K562 (cell line): ENCODE results near the gene RALB. TPM values are rescaled to one million over a fixed set of nuclear protein-coding genes. Genes with fewer than 3 reads are reported as not detected.

Source experiments
- BHLHE40 ChIP-seq: IDR thresholded peaks from 2 replicates; pipeline ENCODE4 v1.6.1; 2011; ENCODE audit warnings: low read length, improper control_type of control experiment
- C11orf30 ChIP-seq: fragments of 450-650 bp; IDR thresholded peaks from 2 replicates; pipeline ENCODE4 v1.6.1; 2016; ENCODE audit warnings: low read depth, mild to moderate bottlenecking
- ETS1 ChIP-seq: conservative IDR thresholded peaks from 2 replicates; pipeline ENCODE4 v1.6.1; 2011; ENCODE audit warnings: low read depth, mild to moderate bottlenecking, low read length; ENCODE audit not compliant: control insufficient read depth
- GABPA ChIP-seq: fragments of 200-800 bp; sonication (Bioruptor generic); conservative IDR thresholded peaks from 2 replicates; pipeline ENCODE4 v1.6.1; 2016; ENCODE audit warnings: low read depth, missing genetic modification characterization, missing compliant biosample characterization
- HINFP ChIP-seq: fragments of 450-650 bp; conservative IDR thresholded peaks from 2 replicates; pipeline ENCODE4 v1.6.1; 2016; ENCODE audit warnings: missing genetic modification characterization, low read depth, mild to moderate bottlenecking, control low read depth, missing compliant biosample characterization
- KLF16 ChIP-seq: IDR thresholded peaks from 2 replicates; pipeline ENCODE4 v1.6.1; 2016; ENCODE audit warnings: antibody characterized with exemption
- KLF6 ChIP-seq: fragments of 250-450 bp; sonication (Bioruptor Pico); IDR thresholded peaks from 2 replicates; pipeline ENCODE4 v1.4.0; 2020; ENCODE audit warnings: mild to moderate bottlenecking, moderate library complexity, borderline replicate concordance
- MITF ChIP-seq: IDR thresholded peaks from 2 replicates; pipeline ENCODE4 v1.6.1; 2014; ENCODE audit warnings: antibody characterized with exemption
- MTF1 ChIP-seq: fragments of 250-450 bp; sonication (Bioruptor Pico); IDR thresholded peaks from 2 replicates; pipeline ENCODE4 v1.9.0; 2021; ENCODE audit warnings: moderate library complexity, mild to moderate bottlenecking, inconsistent platforms, borderline replicate concordance
- POLR2AphosphoS5 ChIP-seq: IDR thresholded peaks from 2 replicates; pipeline ENCODE4 v1.6.1; 2011; ENCODE audit warnings: mild to moderate bottlenecking, low read depth, low read length, moderate library complexity; ENCODE audit not compliant: control insufficient read depth, insufficient read depth
- POLR3G ChIP-seq: IDR thresholded peaks from 2 replicates; pipeline ENCODE4 v1.6.1; 2011; ENCODE audit not compliant: insufficient read length, insufficient replicate concordance; ENCODE audit errors: extremely low read depth
- RAD51 ChIP-seq: fragments of 450-650 bp; IDR thresholded peaks from 2 replicates; pipeline ENCODE4 v1.7.1; 2016; ENCODE audit warnings: low read depth, mild to moderate bottlenecking, borderline replicate concordance
- SMAD3 ChIP-seq: fragments of 450-650 bp; formaldehyde crosslinking; conservative IDR thresholded peaks from 2 replicates; pipeline ENCODE4 v1.4.0; 2020; ENCODE audit warnings: mild to moderate bottlenecking
- SPI1 ChIP-seq: IDR thresholded peaks from 2 replicates; pipeline ENCODE4 v1.6.1; 2011; ENCODE audit warnings: low read depth, low read length, control low read depth, borderline replicate concordance
- TAF7 ChIP-seq: fragments of 450-650 bp; IDR thresholded peaks from 2 replicates; pipeline ENCODE4 v1.6.1; 2016; ENCODE audit warnings: missing genetic modification characterization, missing compliant biosample characterization
- TOE1 ChIP-seq, 2 experiments: fragments of 450-650 bp in 1 of 2; sonication (generic) in 1 of 2; formaldehyde crosslinking in 1 of 2; IDR thresholded peaks; 2 replicates each; pipeline versions ENCODE4 v1.7.1 to v1.8.0; 2016 to 2022; ENCODE audit warnings: borderline replicate concordance in 2 of 2, mild to moderate bottlenecking in 2 of 2, antibody characterized with exemption in 1 of 2, inconsistent platforms in 1 of 2, low read depth in 1 of 2, missing genetic modification reagents in 1 of 2, moderate library complexity in 1 of 2
- TSC22D4 ChIP-seq: fragments of 450-650 bp; IDR thresholded peaks from 2 replicates; pipeline ENCODE4 v1.6.1; 2016; ENCODE audit warnings: missing genetic modification characterization, missing biosample characterization, control low read depth
- ZC3H8 ChIP-seq: fragments of 450-650 bp; IDR thresholded peaks from 2 replicates; pipeline ENCODE4 v1.6.1; 2017
- ZNF143 ChIP-seq: sonication (generic); formaldehyde crosslinking; IDR thresholded peaks from 2 replicates; pipeline ENCODE4 v1.9.0; 2022; ENCODE audit warnings: mild to moderate bottlenecking, missing genetic modification reagents
- ZNF324 ChIP-seq: fragments of 250-450 bp; sonication (Bioruptor Pico); IDR thresholded peaks from 2 replicates; pipeline ENCODE4 v1.4.0; 2020; ENCODE audit warnings: mild to moderate bottlenecking
- ZNF398 ChIP-seq: fragments of 250-450 bp; sonication (Bioruptor Pico); IDR thresholded peaks from 2 replicates; pipeline ENCODE4 v1.8.0; 2021; ENCODE audit warnings: moderate library complexity, mild to moderate bottlenecking, inconsistent platforms
- ZNF668 ChIP-seq: fragments of 250-450 bp; sonication (Bioruptor Pico); IDR thresholded peaks from 2 replicates; pipeline ENCODE4 v1.8.0; 2022; ENCODE audit warnings: mild to moderate bottlenecking, inconsistent platforms
- ZNF75A ChIP-seq: fragments of 450-650 bp; formaldehyde crosslinking; IDR thresholded peaks from 2 replicates; pipeline ENCODE4 v1.4.0; 2020; ENCODE audit warnings: mild to moderate bottlenecking
- ZNF780A ChIP-seq: fragments of 250-450 bp; sonication (Bioruptor Pico); IDR thresholded peaks from 2 replicates; pipeline ENCODE4 v1.5.0; 2021; ENCODE audit warnings: mild to moderate bottlenecking
- polyA plus RNA-seq, 8 experiments: library from polyadenylated mRNA; depleted of rRNA in 4 of 8; stranded (reverse) in 5 of 8; unstranded in 3 of 8; fragments of >200 nt; fragmentation: Nextera tagmentation in 2 of 8; fragmentation: Illumina TruSeq in 1 of 8; extraction: Ambion mirVana in 2 of 8; extraction: Trizol in 1 of 8; gene quantifications; 2 replicates each; pipeline versions ENCODE4 v1.2.1 to v1.2.3, GENCODE V29; 2011 to 2014; ENCODE audit warnings: inconsistent platforms in 1 of 8, missing spikeins in 1 of 8
- total RNA-seq, 7 experiments: library from RNA; depleted of rRNA in 6 of 7; stranded (reverse); fragments of >200 nt in 6 of 7; fragmentation: Illumina TruSeq in 2 of 7; extraction: Trizol in 2 of 7; gene quantifications; 2 replicates each; pipeline versions ENCODE4 v1.2.1 to v1.2.3, GENCODE V29; 2011 to 2021; ENCODE audit warnings: low replicate concordance in 1 of 7

Gene RALB
- total and polyA plus RNA-seq, 9 of the 15 experiments (the other 6 are each of a cell fraction or from before 2014, with no cell fraction given), result 14.8 to 65.6 (median 38.4) TPM

GRCh38 chr2:120298173-120298835 lies 45.7 kb downstream of the RALB start (continued):
- TF ChIP-seq ZNF398 (CRISPR knock-in tag) (no peak), TAF7 (tag) (no peak), SMAD3 (no peak), ETS1 (no peak), ZNF780A (CRISPR knock-in tag) (no peak), TOE1 (IDR thresholded peaks at IDR 0.05; ENCODE audit: borderline replicate concordance) (no peak), TOE1 (CRISPR knock-in tag; IDR thresholded peaks at IDR 0.05; ENCODE audit: borderline replicate concordance, low read depth) (no peak), POLR2AphosphoS5 (no peak), RAD51 (no peak), POLR3G (no peak), KLF16 (peak; percentile 45; the same call in 1 of the 2 replicates), C11orf30 (no peak), MTF1 (CRISPR knock-in tag) (no peak), HINFP (tag) (no peak), BHLHE40 (0 out of 2 replicates have a peak, but pooled peaks have one; percentile 13), TSC22D4 (tag) (no peak), GABPA (no peak), ZC3H8 (no peak), SPI1 (no peak), ZNF143 (CRISPR knock-in tag) (no peak), ZNF324 (no peak), ZNF75A (no peak), ZNF668 (no peak), MITF (no peak), KLF6 (no peak)
